ENCODE measurements around the gene NOS3.
A peak's percentile ranks its signal among the peaks of the same experiment; 100 is the strongest.

Gene NOS3

GRCh38 chr7:151053096-151053495 lies 62.3 kb downstream of the NOS3 start:
- in situ Hi-C loops (cut with HindIII; ENCODE audit: low sequenced_read_pairs), result no loop called here

GRCh38 chr7:151053751-151054150 lies 62.9 kb downstream of the NOS3 start:
- no peak for TF ChIP-seq CTCF (IDR thresholded peaks at IDR 0.05; ENCODE audit: low read depth, low read length, missing control alignments)
- in situ Hi-C loops (cut with HindIII; ENCODE audit: low sequenced_read_pairs), result no loop called here

More at GRCh38 chr7:151053096-151053495, 62.3 kb downstream of the NOS3 start:
- no peak for DNase-seq (ENCODE audit: low read depth)
- no peak for TF ChIP-seq CTCF (IDR thresholded peaks at IDR 0.05; ENCODE audit: low read depth, low read length, missing control alignments)
- H3K4me3 ChIP-seq (ENCODE audit: low read depth, low read length), result no peak overlapping the region

GRCh38 chr7:151056283-151056665 lies 65.5 kb downstream of the NOS3 start:
- no peak for DNase-seq (ENCODE audit: low read depth)
- in situ Hi-C loops (cut with HindIII; ENCODE audit: low sequenced_read_pairs), result no loop called here
- no peak for TF ChIP-seq CTCF (IDR thresholded peaks at IDR 0.05; ENCODE audit: low read depth, low read length, missing control alignments)
- no peak overlapping the region for H3K4me3 ChIP-seq (ENCODE audit: low read depth, low read length)

More at GRCh38 chr7:151053751-151054150, 62.9 kb downstream of the NOS3 start:
- DNase-seq (ENCODE audit: low read depth), result no peak
- H3K4me3 ChIP-seq (ENCODE audit: low read depth, low read length), result no peak overlapping the region

GRCh38 chr7:151056666-151057505 lies 66.1 kb downstream of the NOS3 start:
- no peak for DNase-seq (ENCODE audit: low read depth)
- peak overlapping the region; percentile 66 for H3K4me3 ChIP-seq (ENCODE audit: low read depth, low read length)
- in situ Hi-C loops (cut with HindIII; ENCODE audit: low sequenced_read_pairs), result no loop called here
- no peak for TF ChIP-seq CTCF (IDR thresholded peaks at IDR 0.05; ENCODE audit: low read depth, low read length, missing control alignments)

- in situ Hi-C loops (cut with HindIII; ENCODE audit: low sequenced_read_pairs), result no loop called here
Observed at GRCh38 chr7:151057506-151057988, 66.7 kb downstream of the NOS3 start, which contains the start of gene CDK5. Gene CDK5 (minus strand): TSS chr7:151057897. CDS start chr7:151057848, 49 bp downstream.

More at GRCh38 chr7:151057506-151057988, 66.7 kb downstream of the NOS3 start, which contains the start of gene CDK5:
- H3K4me3 ChIP-seq (ENCODE audit: low read depth, low read length), result peak within 1 kb of the TSS; percentile 66
- DNase-seq (ENCODE audit: low read depth), result no peak
- TF ChIP-seq CTCF (IDR thresholded peaks at IDR 0.05; ENCODE audit: low read depth, low read length, missing control alignments), result no peak
